PC-9 (cell line): ENCODE measurements around the gene FAM98C.

Experiments
- EZH2 ChIP-seq: fragments of 200-600 bp; sonication (generic); IDR thresholded peaks from 2 replicates; pipeline ENCODE4 v1.8.0; 2017; ENCODE audit warnings: antibody characterized with exemption, low read depth
- TF ChIP-seq, protein P1 (sequence below): fragments of 200-600 bp; sonication (generic); conservative IDR thresholded peaks from 2 replicates; pipeline ENCODE4 v1.6.1; 2017; ENCODE audit warnings: mixed run types, antibody characterized with exemption, mild to moderate bottlenecking, moderate library complexity

DNA sequence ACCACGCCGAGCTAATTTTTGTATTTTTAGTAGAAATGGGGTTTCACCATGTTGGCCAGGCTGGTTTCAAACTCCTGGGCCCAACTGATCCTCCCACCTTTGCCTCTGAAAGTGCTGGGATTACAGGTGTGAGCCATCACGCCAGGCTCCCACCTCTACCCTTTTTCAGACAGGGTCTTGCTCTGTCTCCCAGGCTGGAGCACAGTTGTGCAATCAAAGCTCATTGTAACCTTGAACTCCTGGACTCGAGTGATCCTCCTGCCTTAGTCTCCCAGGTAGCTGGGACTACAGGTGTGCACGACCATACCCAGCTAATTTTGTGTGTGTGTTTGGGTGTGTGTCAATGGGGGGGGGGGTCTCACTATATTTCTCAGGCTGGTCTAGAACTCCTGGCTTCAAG lies 21.4 kb downstream of the FAM98C start:
- TF ChIP-seq, protein P1, sequence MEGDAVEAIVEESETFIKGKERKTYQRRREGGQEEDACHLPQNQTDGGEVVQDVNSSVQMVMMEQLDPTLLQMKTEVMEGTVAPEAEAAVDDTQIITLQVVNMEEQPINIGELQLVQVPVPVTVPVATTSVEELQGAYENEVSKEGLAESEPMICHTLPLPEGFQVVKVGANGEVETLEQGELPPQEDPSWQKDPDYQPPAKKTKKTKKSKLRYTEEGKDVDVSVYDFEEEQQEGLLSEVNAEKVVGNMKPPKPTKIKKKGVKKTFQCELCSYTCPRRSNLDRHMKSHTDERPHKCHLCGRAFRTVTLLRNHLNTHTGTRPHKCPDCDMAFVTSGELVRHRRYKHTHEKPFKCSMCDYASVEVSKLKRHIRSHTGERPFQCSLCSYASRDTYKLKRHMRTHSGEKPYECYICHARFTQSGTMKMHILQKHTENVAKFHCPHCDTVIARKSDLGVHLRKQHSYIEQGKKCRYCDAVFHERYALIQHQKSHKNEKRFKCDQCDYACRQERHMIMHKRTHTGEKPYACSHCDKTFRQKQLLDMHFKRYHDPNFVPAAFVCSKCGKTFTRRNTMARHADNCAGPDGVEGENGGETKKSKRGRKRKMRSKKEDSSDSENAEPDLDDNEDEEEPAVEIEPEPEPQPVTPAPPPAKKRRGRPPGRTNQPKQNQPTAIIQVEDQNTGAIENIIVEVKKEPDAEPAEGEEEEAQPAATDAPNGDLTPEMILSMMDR, result no peak
- TF ChIP-seq EZH2, result no peak
